ENCODE results near the gene MAP3K1. TPM values are rescaled to one million over a fixed set of nuclear protein-coding genes. Genes with fewer than 3 reads are reported as not detected.

MAP3K1 gene
- total RNA-seq, 6 donors from 2014 or later: 10.9 to 29.2 (median 23.3) TPM

DNA sequence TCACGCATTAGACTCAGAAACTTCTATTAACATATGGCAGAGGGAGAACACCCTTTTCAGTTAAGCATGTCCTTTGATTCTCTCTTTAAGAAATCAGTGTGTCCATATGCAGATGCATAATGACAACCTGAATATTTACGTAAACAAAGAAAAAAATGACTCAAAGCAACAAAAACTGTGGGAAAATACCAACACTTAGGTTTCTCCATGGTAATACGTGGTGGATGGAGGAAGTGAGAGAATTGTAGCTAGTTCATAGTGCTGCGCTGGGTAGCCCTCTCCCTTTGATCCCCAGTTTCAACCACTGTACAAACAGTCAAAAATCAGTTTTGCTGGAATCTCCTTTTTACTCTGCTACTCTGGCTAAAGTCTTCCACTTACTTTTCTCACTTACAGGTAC lies 2.0 kb upstream of the MAP3K1 start:
- TF ChIP-seq, protein P1, sequence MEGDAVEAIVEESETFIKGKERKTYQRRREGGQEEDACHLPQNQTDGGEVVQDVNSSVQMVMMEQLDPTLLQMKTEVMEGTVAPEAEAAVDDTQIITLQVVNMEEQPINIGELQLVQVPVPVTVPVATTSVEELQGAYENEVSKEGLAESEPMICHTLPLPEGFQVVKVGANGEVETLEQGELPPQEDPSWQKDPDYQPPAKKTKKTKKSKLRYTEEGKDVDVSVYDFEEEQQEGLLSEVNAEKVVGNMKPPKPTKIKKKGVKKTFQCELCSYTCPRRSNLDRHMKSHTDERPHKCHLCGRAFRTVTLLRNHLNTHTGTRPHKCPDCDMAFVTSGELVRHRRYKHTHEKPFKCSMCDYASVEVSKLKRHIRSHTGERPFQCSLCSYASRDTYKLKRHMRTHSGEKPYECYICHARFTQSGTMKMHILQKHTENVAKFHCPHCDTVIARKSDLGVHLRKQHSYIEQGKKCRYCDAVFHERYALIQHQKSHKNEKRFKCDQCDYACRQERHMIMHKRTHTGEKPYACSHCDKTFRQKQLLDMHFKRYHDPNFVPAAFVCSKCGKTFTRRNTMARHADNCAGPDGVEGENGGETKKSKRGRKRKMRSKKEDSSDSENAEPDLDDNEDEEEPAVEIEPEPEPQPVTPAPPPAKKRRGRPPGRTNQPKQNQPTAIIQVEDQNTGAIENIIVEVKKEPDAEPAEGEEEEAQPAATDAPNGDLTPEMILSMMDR (IDR thresholded peaks at IDR 0.05): no peak
- no peak for TF ChIP-seq POLR2A (IDR thresholded peaks at IDR 0.05)
- no peak for TF ChIP-seq EP300 (IDR thresholded peaks at IDR 0.05)
- no peak for TF ChIP-seq POLR2AphosphoS5 (IDR thresholded peaks at IDR 0.05)
- H3K27me3 ChIP-seq: no peaks in the 10 kb centered on the region
- H3K4me3 ChIP-seq: no peak overlapping the region
- 78 to 84% methylated on average over 4 of the region's 4 CpGs for WGBS, 2 donors
- H3K27ac ChIP-seq: no peak overlapping the region
- peaks cover 9 to 18% (median 12%) of the 10 kb centered on the region in 4 donors for H3K4me1 ChIP-seq
- no peaks in the 10 kb centered on the region for H3K36me3 ChIP-seq
- no peaks in the 10 kb centered on the region for H3K9me3 ChIP-seq
- ATAC-seq (ENCODE audit: low FRiP score in 2 of 2): no peak
- no peak for DNase-seq

DNA sequence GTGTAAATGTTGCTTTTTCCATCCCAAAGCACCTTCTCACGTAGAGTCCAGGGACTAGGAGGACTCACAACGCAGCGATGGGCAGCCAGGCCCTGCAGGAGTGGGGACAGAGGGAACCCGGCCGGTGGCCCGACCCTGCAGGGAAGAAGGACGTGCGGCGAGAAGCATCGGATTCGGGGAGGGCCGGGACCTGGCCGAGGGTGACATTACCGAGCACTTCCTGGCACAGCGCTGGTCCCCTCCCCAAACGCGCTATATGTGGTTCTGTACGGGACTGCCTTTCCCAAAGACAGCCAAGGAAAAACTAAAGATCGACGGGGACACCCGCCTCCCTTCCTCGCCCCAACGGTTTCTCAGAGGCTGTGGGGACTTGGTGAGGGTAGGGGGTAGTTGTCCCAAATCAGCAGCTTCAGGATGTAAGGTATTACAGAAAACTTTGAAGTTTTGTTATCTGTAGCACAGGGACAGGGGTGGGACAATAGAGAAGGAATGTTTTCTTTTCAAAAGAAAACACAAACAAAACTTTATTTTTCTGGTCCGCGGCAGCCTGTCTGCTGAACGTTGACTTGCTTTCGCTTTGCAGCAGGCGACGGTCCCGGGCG lies 887 bp upstream of the MAP3K1 start:
- TF ChIP-seq POLR2A (IDR thresholded peaks at IDR 0.05): no peak
- TF ChIP-seq POLR2AphosphoS5 (IDR thresholded peaks at IDR 0.05): peak in 1 of 2 donors; percentile 12
- TF ChIP-seq, protein P1 (IDR thresholded peaks at IDR 0.05): peak in 1 of 6 experiments; percentile 9
- no peak for TF ChIP-seq EP300 (IDR thresholded peaks at IDR 0.05)
- Histone ChIP-seq H3K9me3 (no peaks in the 10 kb centered on the region), H3K4me3 (peak overlapping the region; percentile 83 to 99 (median 90)), H3K36me3 (no peaks in the 10 kb centered on the region), H3K27me3 (no peaks in the 10 kb centered on the region), H3K27ac (peak overlapping the region; percentile 95 to 99 (median 98)), H3K4me1 (peaks cover 20 to 28% (median 22%) of the 10 kb centered on the region in 4 donors)
- WGBS, 2 donors: 2% methylated on average over 15 to 31 of the region's 31 CpGs
- ATAC-seq (ENCODE audit: low FRiP score in 2 of 2): peak; percentile 21 to 34
- DNase-seq: peak; percentile 78 to 81

DNA sequence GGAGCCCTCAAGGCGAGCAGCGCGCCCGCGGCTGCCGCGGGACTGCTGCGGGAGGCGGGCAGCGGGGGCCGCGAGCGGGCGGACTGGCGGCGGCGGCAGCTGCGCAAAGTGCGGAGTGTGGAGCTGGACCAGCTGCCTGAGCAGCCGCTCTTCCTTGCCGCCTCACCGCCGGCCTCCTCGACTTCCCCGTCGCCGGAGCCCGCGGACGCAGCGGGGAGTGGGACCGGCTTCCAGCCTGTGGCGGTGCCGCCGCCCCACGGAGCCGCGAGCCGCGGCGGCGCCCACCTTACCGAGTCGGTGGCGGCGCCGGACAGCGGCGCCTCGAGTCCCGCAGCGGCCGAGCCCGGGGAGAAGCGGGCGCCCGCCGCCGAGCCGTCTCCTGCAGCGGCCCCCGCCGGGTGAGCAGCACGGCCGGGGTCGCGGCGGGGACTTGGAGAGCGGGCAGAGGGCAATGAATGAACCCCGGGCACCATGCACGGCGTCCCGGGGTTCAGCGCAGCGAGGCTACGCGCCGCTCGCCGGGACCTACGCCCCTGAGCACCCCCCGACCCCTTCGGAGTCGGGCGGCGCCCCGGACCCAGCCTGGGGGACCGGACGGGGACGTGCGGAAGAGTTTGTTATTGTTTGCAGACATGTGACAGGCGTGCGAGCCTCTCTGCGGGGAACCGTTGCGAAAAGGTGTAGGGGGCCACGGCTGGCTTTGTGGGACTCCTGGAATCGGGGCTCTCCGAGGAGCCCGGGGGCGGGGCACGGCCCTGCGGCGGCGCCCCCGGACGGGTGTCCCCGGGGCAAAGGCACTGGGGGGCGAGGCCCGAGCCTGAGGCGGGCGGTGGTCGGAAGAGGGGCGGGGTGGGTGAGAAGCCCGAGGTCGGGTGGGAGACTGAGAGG lies 553 bp downstream of the MAP3K1 start:
- TF ChIP-seq, protein P1 (IDR thresholded peaks at IDR 0.05): no peak
- peak in 1 of 4 donors; percentile 32 for TF ChIP-seq POLR2A (IDR thresholded peaks at IDR 0.05)
- H3K36me3 ChIP-seq: no peaks in the 10 kb centered on the region
- H3K9me3 ChIP-seq: no peaks in the 10 kb centered on the region
- WGBS, 2 donors: 1% methylated on average over 28 of the region's 116 CpGs; no CpG with 5 or more reads in 1 of the 2 donors
- DNase-seq: peak in 1 of 2 donors; percentile 48
- H3K27ac ChIP-seq: peak overlapping the region; percentile 95 to 99 (median 98)
- ATAC-seq (ENCODE audit: low FRiP score in 2 of 2): peak; percentile 23 to 66
- peak overlapping the region; percentile 83 to 99 (median 90) for H3K4me3 ChIP-seq
- H3K27me3 ChIP-seq: no peaks in the 10 kb centered on the region
- H3K4me1 ChIP-seq: peaks cover 20 to 38% (median 35%) of the 10 kb centered on the region in 4 donors

DNA sequence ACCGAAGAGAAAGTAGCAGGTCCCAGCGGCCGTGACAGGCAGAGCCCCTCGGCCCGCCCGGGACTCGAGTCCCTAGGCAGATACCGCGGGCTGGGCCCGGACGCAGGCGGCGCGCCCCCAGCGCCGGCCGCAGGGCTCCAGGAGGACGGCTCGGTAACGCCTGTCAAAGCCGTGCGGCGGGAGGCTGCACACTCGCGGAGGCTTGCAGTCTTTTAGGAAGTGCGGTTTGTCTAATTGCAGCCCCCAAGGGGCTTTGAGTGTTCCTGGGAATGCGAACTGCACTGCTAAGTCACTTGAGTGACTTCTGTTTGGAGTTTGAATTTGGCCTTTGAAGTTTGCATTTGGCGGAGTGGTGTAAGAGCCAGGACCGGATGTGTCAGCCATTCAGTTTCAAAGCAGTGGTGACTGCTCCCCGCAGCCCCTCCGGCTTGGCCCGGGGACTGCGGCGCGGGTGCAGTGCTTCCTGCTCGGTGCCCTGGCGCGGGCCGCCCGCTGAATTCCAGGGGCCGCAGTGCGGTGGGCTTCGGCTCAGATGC lies 1.3 kb downstream of the MAP3K1 start:
- no peaks in the 10 kb centered on the region for H3K27me3 ChIP-seq
- peak; percentile 73 to 92 for DNase-seq
- no peaks in the 10 kb centered on the region for H3K36me3 ChIP-seq
- H3K9me3 ChIP-seq: no peaks in the 10 kb centered on the region
- H3K27ac ChIP-seq: peak overlapping the region; percentile 95 to 99 (median 98)
- ATAC-seq (ENCODE audit: low FRiP score in 2 of 2): peak; percentile 73 to 77
- H3K4me1 ChIP-seq: peaks cover 20 to 39% (median 36%) of the 10 kb centered on the region in 4 donors
- WGBS, 2 donors: 0% methylated on average over 12 to 24 of the region's 43 CpGs
- TF ChIP-seq POLR2A (IDR thresholded peaks at IDR 0.05) (peak in 2 of 4 donors; percentile 30 to 37), EP300 (IDR thresholded peaks at IDR 0.05) (no peak), POLR2AphosphoS5 (IDR thresholded peaks at IDR 0.05) (peak; percentile 38 to 51)
- TF ChIP-seq, protein P1 (IDR thresholded peaks at IDR 0.05): peak in 1 of 6 experiments; percentile 6
- peak overlapping the region; percentile 83 to 99 (median 90) for H3K4me3 ChIP-seq

Data from upper lobe of left lung (tissue), 6 donors.